OCI-LY3 (cell line): ENCODE data around the gene CGGBP1.

Experiments
- H2AFZ ChIP-seq: fragments of 200-600, 300-600 bp; shearing (Covaris generic); 2 replicates; pipeline ENCODE4 v1.6.0; 2014; ENCODE audit warnings: antibody characterized with exemption, low read depth, low read length
- H3K27ac ChIP-seq: fragments of 200-600, 300-600 bp; sonication (generic); 2 replicates; pipeline ENCODE4 v1.5.1; 2014; ENCODE audit warnings: mild to moderate bottlenecking, low read length, moderate library complexity, mixed read lengths
- H3K27me3 ChIP-seq: fragments of 200-600, 300-600 bp; sonication (generic); 2 replicates; pipeline ENCODE4 v1.6.1; 2014; ENCODE audit warnings: low read depth, low read length, mixed read lengths
- H3K36me3 ChIP-seq: fragments of 200-600, 300-600 bp; sonication (generic); replicated peaks from 2 replicates; pipeline ENCODE3; 2014; ENCODE audit warnings: low read depth, low read length, mixed read lengths
- H3K4me1 ChIP-seq: fragments of 300-600, 200-600 bp; sonication (generic); 2 replicates; pipeline ENCODE4 v1.6.1; 2014; ENCODE audit warnings: low read length, mixed read lengths
- H3K4me2 ChIP-seq: fragments of 200-600, 300-600 bp; sonication (generic); 2 replicates; pipeline ENCODE4 v1.6.1; 2014; ENCODE audit warnings: low read length, mixed read lengths
- H3K4me3 ChIP-seq: fragments of 300-600, 200-600 bp; sonication (generic); 2 replicates; pipeline ENCODE4 v1.5.1; 2014; ENCODE audit warnings: antibody characterized with exemption, mild to moderate bottlenecking, low read length, moderate library complexity
- H3K79me2 ChIP-seq: fragments of 300-600, 200-600 bp; shearing (Covaris generic); 2 replicates; pipeline ENCODE4 v1.6.1; 2014; ENCODE audit warnings: mild to moderate bottlenecking, low read length, mixed read lengths
- H3K9ac ChIP-seq: fragments of 300-600, 200-600 bp; shearing (Covaris generic); 2 replicates; pipeline ENCODE4 v1.6.0; 2014; ENCODE audit warnings: mild to moderate bottlenecking, low read length, moderate library complexity
- H3K9me3 ChIP-seq: fragments of 200-600, 300-600 bp; shearing (Covaris generic); 2 replicates; pipeline ENCODE4 v1.6.1; 2014; ENCODE audit warnings: low read length, mixed read lengths; ENCODE audit not compliant: insufficient read depth
- H4K20me1 ChIP-seq: fragments of 200-600, 300-600 bp; sonication (generic); 2 replicates; pipeline ENCODE4 v1.6.1; 2016; ENCODE audit warnings: low read length, mixed read lengths; ENCODE audit not compliant: insufficient read depth
- EZH2phosphoT487 ChIP-seq: fragments of 200-600 bp; shearing (Covaris generic); IDR thresholded peaks from 2 replicates; pipeline ENCODE4 v1.6.1; 2018; ENCODE audit warnings: antibody characterized with exemption, mixed run types, low read depth
- TF ChIP-seq, protein P1 (sequence below): fragments of 200-600, 300-600 bp; sonication (generic); IDR thresholded peaks from 2 replicates; pipeline ENCODE4 v1.5.1; 2014; ENCODE audit warnings: antibody characterized with exemption, low read length, low read depth

CGGBP1 gene

DNA sequence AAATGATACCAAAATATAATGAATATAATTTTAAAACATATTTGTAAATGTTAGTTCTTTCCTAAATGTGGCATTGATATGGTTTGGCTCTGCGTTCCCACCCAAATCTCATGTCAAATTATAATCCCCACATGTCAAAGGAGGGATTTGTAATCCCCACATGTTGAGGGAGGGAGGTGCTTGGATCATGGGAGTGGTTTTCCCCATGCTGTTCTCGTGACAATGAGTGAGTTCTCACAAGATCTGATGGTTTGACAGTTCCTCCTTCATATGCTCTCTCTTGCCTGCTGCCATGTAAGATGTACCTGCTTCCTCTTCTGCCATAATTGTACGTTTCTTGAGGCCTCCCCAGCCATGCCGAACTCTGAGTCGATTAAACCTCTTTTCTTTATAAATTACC lies 12.0 kb downstream of the CGGBP1 start:
- no peak overlapping the region for H3K4me2 ChIP-seq
- no peak overlapping the region for H3K4me3 ChIP-seq
- H3K79me2 ChIP-seq = no peaks in the 10 kb centered on the region
- no peaks in the 10 kb centered on the region for H3K36me3 ChIP-seq
- H3K27ac ChIP-seq = no peak overlapping the region
- no peaks in the 10 kb centered on the region for H3K9me3 ChIP-seq
- H3K9ac ChIP-seq = no peak overlapping the region
- peak overlapping the region; percentile 35; the same call in 1 of the 2 replicates for H2AFZ ChIP-seq
- no peaks in the 10 kb centered on the region; the same call in 1 of the 2 replicates for H3K4me1 ChIP-seq
- H3K27me3 ChIP-seq = no peaks in the 10 kb centered on the region
- no peaks in the 10 kb centered on the region for H4K20me1 ChIP-seq
- TF ChIP-seq EZH2phosphoT487 = no peak
- TF ChIP-seq, protein P1, sequence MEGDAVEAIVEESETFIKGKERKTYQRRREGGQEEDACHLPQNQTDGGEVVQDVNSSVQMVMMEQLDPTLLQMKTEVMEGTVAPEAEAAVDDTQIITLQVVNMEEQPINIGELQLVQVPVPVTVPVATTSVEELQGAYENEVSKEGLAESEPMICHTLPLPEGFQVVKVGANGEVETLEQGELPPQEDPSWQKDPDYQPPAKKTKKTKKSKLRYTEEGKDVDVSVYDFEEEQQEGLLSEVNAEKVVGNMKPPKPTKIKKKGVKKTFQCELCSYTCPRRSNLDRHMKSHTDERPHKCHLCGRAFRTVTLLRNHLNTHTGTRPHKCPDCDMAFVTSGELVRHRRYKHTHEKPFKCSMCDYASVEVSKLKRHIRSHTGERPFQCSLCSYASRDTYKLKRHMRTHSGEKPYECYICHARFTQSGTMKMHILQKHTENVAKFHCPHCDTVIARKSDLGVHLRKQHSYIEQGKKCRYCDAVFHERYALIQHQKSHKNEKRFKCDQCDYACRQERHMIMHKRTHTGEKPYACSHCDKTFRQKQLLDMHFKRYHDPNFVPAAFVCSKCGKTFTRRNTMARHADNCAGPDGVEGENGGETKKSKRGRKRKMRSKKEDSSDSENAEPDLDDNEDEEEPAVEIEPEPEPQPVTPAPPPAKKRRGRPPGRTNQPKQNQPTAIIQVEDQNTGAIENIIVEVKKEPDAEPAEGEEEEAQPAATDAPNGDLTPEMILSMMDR = no peak

DNA sequence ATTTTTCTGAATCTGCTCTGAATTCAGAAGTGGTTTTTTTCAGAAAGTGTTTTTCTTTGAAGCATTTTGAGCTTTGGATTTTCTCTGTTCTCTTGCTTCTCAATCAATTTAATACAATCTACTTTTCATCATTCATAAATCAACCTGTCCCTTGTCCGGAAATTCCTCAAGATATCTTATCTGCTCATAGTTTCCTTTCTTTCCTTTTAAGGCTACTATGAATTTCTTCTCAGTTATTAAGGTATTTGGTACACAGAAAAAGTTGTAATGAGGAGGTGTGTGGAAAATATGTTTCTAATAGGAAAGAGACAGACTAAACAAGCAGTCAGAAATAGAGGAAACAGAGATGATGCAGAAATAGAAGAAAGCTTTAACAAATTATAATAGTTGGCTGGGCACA lies 14.4 kb downstream of the CGGBP1 start:
- no peak overlapping the region for H3K4me2 ChIP-seq
- no peak for TF ChIP-seq EZH2phosphoT487
- TF ChIP-seq, protein P1 = no peak
- H3K36me3 ChIP-seq = no peaks in the 10 kb centered on the region
- no peaks in the 10 kb centered on the region for H3K27me3 ChIP-seq
- H3K79me2 ChIP-seq = no peaks in the 10 kb centered on the region
- H3K9me3 ChIP-seq = no peaks in the 10 kb centered on the region
- H3K9ac ChIP-seq = no peak overlapping the region
- H4K20me1 ChIP-seq = no peaks in the 10 kb centered on the region
- no peak overlapping the region for H2AFZ ChIP-seq
- H3K27ac ChIP-seq = no peak overlapping the region
- no peak overlapping the region for H3K4me3 ChIP-seq
- H3K4me1 ChIP-seq = no peaks in the 10 kb centered on the region; the same call in 1 of the 2 replicates

DNA sequence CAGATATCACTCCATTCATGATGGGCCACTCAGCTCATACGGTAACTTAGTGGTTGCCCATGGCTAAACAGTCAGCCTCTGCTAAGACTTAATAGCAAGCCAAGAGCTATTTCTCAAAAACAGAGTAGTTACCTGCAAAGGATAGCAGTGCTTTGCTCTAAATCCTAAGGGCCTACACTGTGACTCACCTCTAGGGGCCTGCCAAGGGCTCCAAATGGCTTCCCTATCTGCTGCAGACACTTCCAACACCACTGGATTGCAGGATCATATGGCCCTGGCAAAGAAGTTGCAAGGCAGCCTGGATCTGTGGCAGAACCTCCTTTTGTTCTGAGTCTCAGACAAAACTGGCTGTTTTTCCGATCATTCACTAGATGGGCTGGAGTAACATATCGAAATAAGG lies 17.8 kb downstream of the CGGBP1 start:
- Histone ChIP-seq H2AFZ (no peak overlapping the region), H4K20me1 (no peaks in the 10 kb centered on the region), H3K4me2 (no peak overlapping the region)

DNA sequence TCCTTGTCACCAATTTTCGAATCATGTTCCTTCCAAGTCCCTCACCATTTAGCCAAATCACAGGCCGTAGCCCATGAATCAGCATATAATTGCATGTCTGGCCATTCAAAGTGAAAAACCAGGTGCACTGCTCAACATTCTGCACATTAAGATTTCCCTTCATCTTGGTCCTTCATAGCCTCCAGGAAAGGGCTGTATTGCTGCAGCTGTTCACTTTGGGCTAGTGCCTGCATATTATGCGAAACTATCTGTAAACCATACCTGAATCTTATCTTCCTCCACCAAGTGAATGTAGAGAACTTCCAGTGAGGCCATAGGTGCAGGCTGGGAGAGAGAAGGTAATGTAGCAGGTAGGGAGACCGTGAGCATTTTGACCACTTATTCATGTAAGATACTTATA lies 18.3 kb downstream of the CGGBP1 start:
- Histone ChIP-seq H3K9me3 (no peaks in the 10 kb centered on the region), H3K36me3 (no peaks in the 10 kb centered on the region), H4K20me1 (no peaks in the 10 kb centered on the region), H3K27me3 (no peaks in the 10 kb centered on the region), H2AFZ (no peak overlapping the region), H3K27ac (no peak overlapping the region), H3K4me3 (no peak overlapping the region), H3K4me1 (no peaks in the 10 kb centered on the region), H3K79me2 (no peaks in the 10 kb centered on the region), H3K9ac (no peak overlapping the region), H3K4me2 (no peak overlapping the region)
- TF ChIP-seq, protein P1 = no peak
- TF ChIP-seq EZH2phosphoT487 = no peak

More for the DNA sequence above, 17.8 kb downstream of the CGGBP1 start:
- no peak overlapping the region for H3K27ac ChIP-seq
- no peaks in the 10 kb centered on the region for H3K9me3 ChIP-seq
- H3K4me3 ChIP-seq = no peak overlapping the region
- no peaks in the 10 kb centered on the region for H3K27me3 ChIP-seq
- TF ChIP-seq, protein P1 = no peak
- TF ChIP-seq EZH2phosphoT487 = no peak
- no peaks in the 10 kb centered on the region for H3K4me1 ChIP-seq
- H3K9ac ChIP-seq = no peak overlapping the region
- H3K36me3 ChIP-seq = no peaks in the 10 kb centered on the region
- H3K79me2 ChIP-seq = no peaks in the 10 kb centered on the region
